ENCODE measurements around the gene KLHL17.

Gene KLHL17

GRCh38 chr1:938711-939489, 21.5 kb upstream of the KLHL17 start:
- H3K79me2 ChIP-seq (ENCODE audit: insufficient read depth, low read depth) = no peaks in the 10 kb centered on the region
- H3K4me3 ChIP-seq (IDR thresholded peaks at IDR 0.05; ENCODE audit: insufficient read depth, low read depth, low read length) = no peak overlapping the region
- no peak overlapping the region for H2AFZ ChIP-seq (ENCODE audit: low read depth)
- peaks cover 45% of the 10 kb centered on the region for H3K4me1 ChIP-seq (ENCODE audit: low read depth, poor library complexity, severe bottlenecking)
- no peaks in the 10 kb centered on the region for H4K20me1 ChIP-seq (ENCODE audit: insufficient read depth)
- no peak overlapping the region for H3K27ac ChIP-seq
- H3K36me3 ChIP-seq (ENCODE audit: insufficient read depth) = no peaks in the 10 kb centered on the region
- H3K27me3 ChIP-seq (ENCODE audit: insufficient read depth, low read depth) = peaks cover 72% of the 10 kb centered on the region
- no peak for TF ChIP-seq CTCF (conservative IDR thresholded peaks at IDR 0.05; ENCODE audit: low read depth, low read length)
- 0 out of 2 replicates have a peak overlapping the region, but pooled peaks have one; percentile 60 for H3K4me2 ChIP-seq
- H3K9ac ChIP-seq = no peak overlapping the region

GRCh38 chr1:939511-940106, 20.8 kb upstream of the KLHL17 start:
- TF ChIP-seq CTCF (conservative IDR thresholded peaks at IDR 0.05; ENCODE audit: low read depth, low read length) = no peak
- H3K9ac ChIP-seq = no peak overlapping the region
- H3K27me3 ChIP-seq (ENCODE audit: insufficient read depth, low read depth) = peaks cover 72% of the 10 kb centered on the region
- peak overlapping the region; percentile 60 for H3K4me2 ChIP-seq
- no peak overlapping the region for H2AFZ ChIP-seq (ENCODE audit: low read depth)
- H3K27ac ChIP-seq = no peak overlapping the region
- H4K20me1 ChIP-seq (ENCODE audit: insufficient read depth) = no peaks in the 10 kb centered on the region
- H3K79me2 ChIP-seq (ENCODE audit: insufficient read depth, low read depth) = no peaks in the 10 kb centered on the region
- H3K4me1 ChIP-seq (ENCODE audit: low read depth, poor library complexity, severe bottlenecking) = peaks cover 52% of the 10 kb centered on the region
- no peaks in the 10 kb centered on the region for H3K36me3 ChIP-seq (ENCODE audit: insufficient read depth)
- H3K4me3 ChIP-seq (IDR thresholded peaks at IDR 0.05; ENCODE audit: insufficient read depth, low read depth, low read length) = no peak overlapping the region

GRCh38 chr1:940107-941014, 20.0 kb upstream of the KLHL17 start:
- Histone ChIP-seq H3K4me3 (IDR thresholded peaks at IDR 0.05; ENCODE audit: insufficient read depth, low read depth, low read length) (peak overlapping the region; percentile 78), H3K36me3 (ENCODE audit: insufficient read depth) (no peaks in the 10 kb centered on the region), H2AFZ (ENCODE audit: low read depth) (peak overlapping the region; percentile 48; the same call in 1 of the 2 replicates), H3K79me2 (ENCODE audit: insufficient read depth, low read depth) (no peaks in the 10 kb centered on the region), H3K9ac (no peak overlapping the region; the same call in 1 of the 2 replicates), H4K20me1 (ENCODE audit: insufficient read depth) (no peaks in the 10 kb centered on the region; the same call in 1 of the 2 replicates), H3K4me2 (peak overlapping the region; percentile 91), H3K27ac (no peak overlapping the region), H3K4me1 (ENCODE audit: low read depth, poor library complexity, severe bottlenecking) (peaks cover 60% of the 10 kb centered on the region), H3K27me3 (ENCODE audit: insufficient read depth, low read depth) (peaks cover 65% of the 10 kb centered on the region)
- no peak; the same call in 1 of the 2 replicates for TF ChIP-seq CTCF (conservative IDR thresholded peaks at IDR 0.05; ENCODE audit: low read depth, low read length)

GRCh38 chr1:941015-941587, 19.3 kb upstream of the KLHL17 start:
- Histone ChIP-seq H3K4me2 (peak overlapping the region; percentile 91), H3K4me3 (IDR thresholded peaks at IDR 0.05; ENCODE audit: insufficient read depth, low read depth, low read length) (peak overlapping the region; percentile 78), H2AFZ (ENCODE audit: low read depth) (peak overlapping the region; percentile 48), H3K27me3 (ENCODE audit: insufficient read depth, low read depth) (peaks cover 58% of the 10 kb centered on the region), H3K9ac (peak overlapping the region; percentile 29; the same call in 1 of the 2 replicates), H3K79me2 (ENCODE audit: insufficient read depth, low read depth) (no peaks in the 10 kb centered on the region), H3K4me1 (ENCODE audit: low read depth, poor library complexity, severe bottlenecking) (peaks cover 67% of the 10 kb centered on the region), H3K36me3 (ENCODE audit: insufficient read depth) (no peaks in the 10 kb centered on the region), H3K27ac (no peak overlapping the region), H4K20me1 (ENCODE audit: insufficient read depth) (no peaks in the 10 kb centered on the region; the same call in 1 of the 2 replicates)
- TF ChIP-seq CTCF (conservative IDR thresholded peaks at IDR 0.05; ENCODE audit: low read depth, low read length) = no peak

All from KMS-11 (cell line).